GM19240 (cell line): ENCODE data around the gene AANAT.

Experiments used
- DNase-seq: peaks from one replicate; pipeline ENCODE4 v3.0.0; 2011; ENCODE audit warnings: low spot score; ENCODE audit not compliant: insufficient read length

The AANAT gene

DNA sequence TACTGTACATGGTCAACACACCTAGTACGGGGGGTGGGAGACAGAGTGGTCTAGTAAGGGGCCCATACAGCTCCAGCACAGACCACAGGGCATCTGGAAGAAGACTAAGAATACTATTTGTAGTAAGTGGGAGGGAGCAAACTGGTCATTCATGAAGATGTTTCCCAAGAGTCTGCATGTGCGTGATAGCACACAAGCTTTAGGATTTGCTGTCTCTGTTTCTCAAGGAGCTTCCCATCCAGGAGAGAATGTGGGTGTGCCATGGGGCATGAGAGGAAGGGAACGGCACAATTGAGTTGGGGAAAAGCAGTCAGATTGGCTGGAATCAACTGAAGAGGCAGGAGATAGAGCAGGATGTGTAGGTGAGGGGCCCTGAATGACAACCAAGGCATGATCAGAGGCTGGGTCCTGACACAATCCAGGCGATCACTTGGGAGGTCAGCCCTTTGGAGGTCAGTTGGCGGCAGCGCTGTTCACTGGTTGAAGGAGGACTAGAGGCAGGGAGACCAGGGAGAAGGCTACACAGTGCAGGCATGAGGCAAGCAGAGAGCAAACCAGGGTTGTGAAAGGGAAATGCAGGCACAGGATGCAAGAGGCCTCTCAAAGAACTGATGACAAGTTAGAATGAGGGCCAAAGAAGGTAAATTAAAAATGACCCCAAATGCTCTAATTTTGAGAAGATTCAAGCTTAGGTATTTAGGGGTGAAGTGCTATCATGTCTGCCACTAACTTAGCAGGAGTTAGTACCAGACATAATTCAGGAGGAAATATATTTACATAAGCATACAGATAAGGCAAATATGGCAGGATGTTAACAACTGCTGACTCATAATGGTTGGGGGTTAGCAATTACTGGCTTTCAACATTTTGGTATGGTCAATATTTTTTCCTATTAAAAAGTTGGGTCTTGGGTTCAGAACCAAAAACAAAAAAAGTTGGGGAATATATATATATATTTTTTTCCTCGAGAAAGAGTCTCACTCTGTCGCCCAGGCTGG, 24.8 kb upstream of the AANAT start:
- DNase-seq = no peak

DNA sequence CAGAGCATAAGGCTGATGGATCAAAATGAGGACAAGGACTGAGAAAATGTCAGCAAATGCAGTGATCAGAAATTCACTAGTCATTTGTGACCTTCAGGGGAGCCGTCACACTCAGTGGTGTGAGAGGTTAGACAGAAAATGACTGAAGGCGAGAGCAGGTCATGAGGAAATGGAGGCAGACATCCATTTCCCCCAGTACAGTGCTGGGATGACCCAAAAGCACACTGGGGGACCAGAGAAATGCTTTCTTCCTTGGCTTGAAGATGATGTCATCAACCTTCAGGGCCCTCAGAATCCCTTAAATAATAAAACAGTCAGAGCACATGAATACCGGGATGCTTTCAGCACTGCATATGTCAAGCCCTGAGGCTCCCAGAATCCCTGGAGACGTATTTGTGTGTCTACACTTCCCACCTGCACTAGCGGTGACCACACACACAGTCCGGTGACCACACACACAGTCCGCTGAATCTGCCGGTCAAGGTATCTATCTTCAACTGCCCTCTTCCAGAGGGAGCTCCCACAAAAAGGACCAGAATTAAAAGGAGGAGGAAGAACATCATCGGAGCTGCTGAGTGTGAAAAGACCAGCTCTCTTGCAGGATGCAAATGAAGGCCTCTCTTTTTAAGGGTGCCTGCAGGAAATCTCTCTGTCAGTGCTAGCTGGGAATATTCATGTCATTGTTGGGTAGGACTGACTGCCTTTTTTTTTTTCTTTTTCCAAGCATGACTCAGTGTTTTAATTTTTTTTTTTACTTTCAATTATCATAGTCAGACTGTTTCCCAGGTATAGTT, 22.7 kb upstream of the AANAT start:
- no peak for DNase-seq

DNA sequence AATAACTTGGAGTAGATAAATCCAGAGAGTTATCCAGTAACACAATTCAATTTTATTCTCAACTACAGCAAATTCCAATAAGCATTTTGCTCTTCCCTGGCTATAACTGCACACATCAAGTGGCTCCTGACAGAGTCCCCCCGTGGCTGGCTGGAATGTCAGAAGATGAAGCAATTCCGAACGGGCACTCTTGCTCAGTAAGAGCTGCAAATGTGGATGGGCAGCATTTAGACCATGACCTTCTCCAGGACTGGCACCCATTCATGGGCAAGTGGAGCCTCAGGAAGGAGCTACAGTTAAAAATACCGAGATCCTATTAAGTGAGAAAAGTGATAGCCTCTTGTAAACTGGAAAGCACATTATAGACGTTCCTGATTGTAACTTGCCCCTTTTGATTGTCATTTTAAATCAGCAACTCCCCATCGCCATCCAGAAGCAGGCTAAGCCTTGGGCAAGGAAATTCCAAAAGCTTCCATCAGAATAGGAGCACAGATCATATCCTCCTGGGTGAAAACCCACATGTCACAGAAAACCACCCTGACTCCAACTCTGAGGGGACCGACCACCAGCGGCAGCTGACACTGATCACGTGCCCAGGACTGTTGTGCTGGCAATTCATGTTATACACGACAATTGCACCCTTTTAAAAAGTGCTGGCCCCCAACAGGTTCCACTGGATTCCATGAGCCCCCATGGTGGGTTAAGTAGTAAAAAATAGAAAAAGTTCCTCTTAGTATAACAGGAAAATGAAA, 21.5 kb upstream of the AANAT start:
- DNase-seq = no peak

DNA sequence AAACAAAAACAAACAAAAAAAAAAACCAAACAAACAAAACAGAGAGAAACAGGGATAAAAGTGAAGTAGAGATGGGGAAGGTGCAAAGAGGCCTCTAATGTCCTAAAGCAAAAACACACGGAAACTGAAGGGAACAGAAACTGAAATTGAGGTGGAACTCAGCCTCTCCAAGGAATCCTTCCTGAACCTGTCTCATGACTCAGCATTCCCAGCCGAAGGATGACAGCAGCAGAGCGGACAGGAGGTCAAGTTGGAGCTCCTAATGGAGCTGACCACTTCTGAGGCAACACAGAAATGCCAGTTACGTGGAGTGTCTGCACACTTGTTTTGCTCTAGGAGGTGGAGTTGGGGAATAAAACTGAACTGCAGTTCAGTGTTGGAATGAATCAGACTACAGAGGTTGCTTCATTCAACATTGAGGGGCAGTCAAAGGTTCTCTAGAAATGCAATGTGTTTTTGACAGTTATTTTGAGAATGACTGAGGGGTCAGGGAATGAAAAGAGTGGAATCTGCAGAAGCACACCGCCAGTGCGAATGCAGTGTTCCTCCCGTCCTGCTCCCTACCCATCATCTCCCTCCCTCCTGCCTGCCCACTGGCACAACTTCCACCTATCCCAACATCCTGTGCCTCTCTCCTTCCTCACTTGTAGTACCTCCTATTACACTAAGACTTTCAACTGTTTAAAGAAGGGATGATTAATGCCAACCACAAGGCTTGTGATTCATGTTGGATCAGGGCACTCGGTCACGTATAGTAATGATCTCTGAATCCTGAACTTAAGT, 20.8 kb upstream of the AANAT start:
- no peak for DNase-seq

DNA sequence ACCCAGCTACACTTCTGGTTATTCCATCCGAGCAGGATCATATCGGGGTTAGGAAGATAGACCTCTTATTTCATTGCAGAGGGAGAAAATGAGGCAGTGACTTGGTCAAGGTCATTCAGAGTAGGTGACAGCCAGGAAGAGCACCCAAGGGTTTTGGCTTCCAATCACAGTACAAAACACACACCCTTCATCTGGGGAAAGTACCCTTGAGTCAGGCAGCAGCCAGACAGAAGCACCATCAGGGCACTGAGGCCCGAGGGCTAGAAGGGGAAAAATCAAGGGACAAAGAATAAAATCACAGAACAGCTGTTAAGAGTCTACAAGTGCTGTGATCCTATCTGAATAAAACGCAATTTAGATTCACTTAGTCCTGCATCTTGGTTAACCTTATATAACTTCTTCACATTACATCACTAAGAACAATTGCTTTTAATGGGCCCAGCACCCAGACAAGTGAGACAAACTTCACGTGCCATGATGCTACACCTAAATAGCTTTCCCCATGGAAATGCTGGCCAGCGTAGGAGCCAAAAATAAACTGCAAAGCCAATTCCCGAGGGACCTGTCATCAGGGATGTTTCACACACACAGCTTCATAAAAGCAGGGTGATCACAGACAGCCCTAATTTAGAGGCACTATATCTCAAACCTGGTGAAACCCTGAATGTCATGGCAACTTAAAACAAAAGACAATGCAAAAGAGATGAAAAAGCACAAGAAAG, 19.3 kb upstream of the AANAT start:
- no peak for DNase-seq

DNA sequence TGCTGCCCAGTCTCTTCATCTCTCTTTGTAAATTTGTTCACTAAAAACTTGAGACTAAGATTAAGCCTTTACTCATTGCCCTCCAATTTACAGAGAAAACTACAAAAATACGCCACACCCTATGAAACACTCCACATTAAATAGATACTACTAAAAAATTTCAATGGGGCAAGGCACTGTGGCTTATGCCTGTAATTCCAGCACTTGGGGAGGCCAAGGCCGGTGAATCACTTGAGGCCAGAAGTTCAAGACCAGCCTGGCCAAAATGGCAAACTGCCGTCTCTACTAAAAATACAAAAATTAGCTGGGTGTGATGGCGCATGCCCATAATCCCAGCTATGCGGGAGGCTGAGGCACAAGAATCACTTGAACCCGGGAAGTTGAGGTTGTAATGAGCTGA, 18.3 kb upstream of the AANAT start:
- no peak for DNase-seq

DNA sequence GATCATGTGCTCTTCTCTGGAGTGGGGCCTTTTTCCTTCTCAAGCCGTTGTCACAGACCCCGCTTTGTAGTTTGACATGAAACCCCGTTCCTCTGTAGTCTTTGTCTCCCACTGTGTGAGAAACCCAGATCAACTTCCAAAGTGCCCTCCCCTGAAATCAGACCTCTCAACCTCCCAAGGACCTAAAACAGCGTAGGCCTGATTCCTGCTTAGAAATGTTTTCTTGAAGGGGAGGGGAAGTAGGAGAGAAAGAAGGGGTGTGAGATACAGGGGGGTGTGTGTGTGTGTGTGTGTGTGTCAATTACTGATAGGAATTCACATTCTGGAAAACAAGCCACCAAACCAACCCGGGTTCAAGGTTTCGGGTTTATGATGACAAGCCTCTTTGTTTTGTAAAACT, 15.9 kb upstream of the AANAT start:
- DNase-seq = no peak

DNA sequence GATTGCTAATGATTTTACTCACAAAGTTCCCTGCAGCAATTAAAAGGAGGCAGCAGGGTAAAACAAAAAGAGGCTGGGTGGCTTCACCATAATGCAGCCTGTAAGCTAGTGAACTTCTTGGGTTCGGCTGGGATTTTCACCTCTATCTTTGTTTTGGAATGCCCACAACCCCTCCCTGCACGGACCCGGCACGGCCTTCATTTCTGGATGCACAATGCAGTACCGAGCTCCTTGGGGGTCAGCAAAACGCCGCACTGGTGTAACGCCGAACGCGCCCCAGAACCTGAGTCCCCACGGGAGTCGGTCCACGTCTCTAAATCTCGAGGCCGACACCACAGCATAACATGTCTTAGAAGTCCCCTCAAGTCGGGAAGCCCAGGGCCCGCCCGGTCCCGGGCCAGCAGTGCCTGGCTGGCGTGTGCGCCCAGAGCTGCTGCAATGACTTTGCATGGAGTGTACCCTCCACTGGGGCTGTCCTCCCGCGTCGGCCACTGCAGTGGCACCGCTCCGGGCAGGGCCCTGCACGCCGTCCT, 15.2 kb upstream of the AANAT start:
- DNase-seq = no peak

DNA sequence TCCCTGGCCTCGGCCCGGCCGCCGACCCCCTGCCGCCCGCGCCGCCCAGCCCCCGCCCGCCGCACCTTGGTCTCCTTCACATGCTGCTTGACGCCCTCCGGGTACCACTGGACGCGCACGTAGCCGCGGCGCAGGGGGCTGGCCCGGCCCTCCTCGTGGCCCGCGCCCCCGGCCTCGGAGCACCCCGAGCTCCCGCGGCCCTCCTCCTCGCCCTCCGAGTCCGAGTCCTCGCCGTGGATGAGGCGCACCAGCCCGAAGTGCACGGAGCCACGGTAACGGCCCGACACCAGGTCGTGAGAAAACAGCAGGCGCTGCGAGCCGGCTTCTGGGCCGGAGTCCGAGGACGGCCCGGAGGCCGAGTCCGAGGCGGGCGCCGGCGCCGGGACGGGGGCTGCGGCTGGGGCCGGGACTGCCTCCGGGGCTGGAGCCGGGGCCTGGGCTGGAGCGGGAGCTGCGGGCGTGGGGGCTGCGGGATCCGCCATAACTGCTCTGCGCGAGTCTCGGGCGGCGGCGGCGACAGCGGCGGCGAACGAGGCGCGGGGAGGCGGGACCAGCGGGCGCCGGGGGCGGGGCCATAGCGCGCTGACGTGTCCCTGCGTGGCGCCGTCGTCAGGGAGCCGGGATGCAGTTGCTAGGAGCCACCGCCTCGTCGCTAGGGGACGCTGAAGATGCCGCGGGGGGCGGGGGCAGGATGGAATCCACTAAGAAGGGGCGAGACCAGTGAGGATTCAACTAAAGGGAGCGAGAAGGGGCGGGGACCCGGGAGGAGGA, 14.6 kb upstream of the AANAT start, which contains the start of gene UBE2O:
UBE2O (minus strand) TSS at position 493 of the 771 bp plus-strand sequence; CDS start at position 482, 11 bp downstream.
- peak; percentile 95 for DNase-seq

DNA sequence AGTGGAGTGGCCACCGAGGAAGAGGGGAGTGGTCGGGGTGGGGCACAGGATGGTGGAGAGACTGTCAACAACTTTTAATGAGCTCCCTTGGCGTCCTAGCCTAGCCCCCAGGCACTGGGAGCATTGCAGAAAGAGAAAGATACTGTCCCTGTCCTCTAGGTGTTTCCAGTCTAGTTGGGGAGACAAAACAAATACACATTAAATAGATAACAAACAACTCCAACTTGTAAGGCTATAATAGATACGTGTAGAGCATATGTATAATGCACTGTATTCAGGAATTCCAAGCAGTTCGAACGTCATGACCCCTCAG, 14.0 kb upstream of the AANAT start:
- no peak for DNase-seq

DNA sequence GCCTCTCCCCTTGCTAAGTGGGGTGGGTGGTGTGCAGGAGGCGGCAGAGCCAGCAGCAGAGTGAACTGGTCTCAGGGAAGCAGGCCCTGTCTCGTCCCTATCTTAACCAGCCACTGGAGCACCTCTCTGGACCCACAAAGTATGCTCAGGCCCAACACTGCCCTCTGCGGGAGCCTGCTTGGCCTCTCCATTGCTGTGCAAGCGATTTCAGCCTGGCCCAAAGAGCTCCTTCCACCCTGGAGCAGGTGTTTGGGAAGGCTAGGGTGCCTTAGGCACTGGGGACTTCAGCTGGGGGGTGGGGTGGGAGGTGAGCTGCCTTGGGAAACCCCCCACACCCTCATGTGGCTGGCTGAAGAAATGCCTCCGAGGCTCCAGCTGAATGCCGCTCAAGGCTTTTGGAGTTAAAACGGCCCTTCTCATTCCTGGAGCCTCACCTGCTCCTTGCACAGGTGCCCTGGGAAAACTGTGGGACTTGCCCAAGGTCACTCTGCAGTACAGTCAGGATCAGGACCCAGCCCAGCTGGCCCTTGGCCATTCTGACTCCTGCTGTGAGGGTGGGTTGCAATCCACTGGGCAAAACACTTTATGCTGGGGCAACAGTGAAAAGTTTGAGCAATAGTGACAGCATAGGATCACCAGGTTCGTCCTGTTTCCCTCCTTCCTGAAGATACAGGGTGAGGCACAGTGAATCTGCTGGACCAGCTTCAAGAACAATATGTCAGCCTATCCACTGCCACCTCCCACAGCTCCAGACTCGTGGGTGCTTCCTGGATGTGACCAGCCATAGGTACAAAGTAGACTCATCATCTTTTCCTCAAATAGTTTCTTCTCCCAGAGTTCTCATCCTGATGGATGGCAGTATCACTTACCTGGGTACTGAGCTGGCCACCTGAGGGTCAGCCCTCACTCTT, 8.6 kb upstream of the AANAT start:
- DNase-seq = no peak

DNA sequence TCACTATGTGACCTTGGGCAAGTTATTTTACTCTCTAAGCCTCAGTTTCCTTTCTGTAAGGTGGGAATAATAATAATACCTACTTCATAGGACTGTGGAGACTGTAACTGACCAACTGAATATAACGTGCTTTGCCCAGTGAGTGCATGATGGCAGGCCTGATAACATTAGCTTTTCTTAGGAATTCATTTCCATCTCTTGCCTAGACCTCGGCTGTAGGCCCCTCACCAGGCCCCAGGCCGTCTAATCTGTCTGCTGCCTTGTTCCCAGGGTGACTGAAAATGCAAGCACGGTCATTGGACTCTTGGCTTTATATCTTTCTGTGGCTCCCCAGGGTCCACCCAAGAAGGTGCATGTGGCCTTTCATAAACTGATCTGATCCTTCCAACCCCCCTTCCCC, 7.7 kb upstream of the AANAT start:
- DNase-seq = no peak

DNA sequence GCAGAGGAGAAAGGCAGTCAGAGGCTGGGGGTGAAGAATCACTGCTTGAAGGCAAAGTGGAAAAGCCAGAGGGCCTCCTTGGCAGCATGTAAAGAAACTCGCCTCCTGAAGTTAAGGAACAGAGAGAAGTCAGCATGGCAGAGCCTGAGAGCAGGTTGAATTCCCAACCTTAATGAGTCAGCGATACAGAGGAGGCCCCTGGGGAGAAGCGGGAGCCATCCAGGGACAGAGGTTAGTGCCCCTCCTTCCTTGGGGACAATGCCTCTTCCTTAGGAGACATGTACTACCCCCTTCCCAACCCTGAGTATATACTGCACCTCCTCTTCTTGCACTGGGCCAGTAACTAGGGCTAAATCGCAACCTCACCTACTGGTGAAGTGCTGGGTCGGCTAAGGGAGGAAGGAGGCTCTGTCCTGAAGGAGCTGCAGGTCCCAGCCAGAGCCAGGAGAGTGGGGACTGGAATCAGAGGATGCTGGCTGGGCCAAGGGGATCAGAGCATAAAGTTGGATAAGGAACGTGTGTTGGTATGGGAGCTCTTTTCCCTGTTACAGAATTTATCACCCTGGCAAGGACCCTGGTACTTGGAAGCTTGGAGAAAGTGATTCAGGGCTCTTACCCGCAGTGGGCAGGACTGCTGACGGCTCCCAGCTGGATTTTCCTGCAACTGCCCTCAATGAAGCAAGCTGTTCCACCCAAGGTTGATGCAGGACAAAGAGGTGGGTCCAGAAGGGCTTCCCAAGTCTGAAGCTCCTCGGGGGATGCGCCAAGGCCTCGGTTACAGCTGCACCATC, 5.4 kb upstream of the AANAT start:
- no peak for DNase-seq

DNA sequence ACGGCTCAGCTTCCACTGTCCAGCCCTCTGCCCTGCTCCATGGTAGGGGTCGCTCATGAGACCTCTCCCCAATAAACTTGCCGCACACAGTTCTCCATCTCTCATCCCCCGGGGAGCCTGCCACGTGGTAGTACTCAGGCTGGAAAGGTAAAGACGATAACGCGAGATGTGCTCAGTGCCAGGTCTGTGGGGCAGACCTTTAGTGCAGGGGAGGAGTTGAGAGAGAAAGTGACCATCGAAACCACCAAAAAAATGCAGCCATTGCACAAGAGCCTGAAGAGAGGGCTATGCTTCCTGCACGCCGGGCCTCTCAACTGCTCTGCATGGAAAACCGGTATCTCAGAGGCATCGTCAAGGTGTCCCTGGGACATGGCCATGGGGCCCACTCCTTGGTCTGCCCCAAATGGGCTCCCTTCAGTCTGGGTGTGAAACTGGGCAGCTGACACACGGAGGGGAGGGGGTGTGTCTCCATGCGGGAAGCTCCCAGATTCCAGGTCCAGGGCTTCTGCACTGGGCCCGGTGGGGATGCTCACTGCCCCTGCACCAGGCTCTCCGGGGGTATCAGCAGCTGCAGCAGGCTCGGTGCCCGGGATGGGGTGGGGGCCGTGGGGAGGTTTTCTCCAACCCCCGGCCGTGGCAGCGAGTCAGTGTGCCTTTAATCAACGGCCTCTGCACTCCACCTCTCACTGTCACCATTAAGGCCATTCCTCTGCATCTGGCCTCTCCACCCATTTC, 4.7 kb upstream of the AANAT start:
- no peak for DNase-seq

DNA sequence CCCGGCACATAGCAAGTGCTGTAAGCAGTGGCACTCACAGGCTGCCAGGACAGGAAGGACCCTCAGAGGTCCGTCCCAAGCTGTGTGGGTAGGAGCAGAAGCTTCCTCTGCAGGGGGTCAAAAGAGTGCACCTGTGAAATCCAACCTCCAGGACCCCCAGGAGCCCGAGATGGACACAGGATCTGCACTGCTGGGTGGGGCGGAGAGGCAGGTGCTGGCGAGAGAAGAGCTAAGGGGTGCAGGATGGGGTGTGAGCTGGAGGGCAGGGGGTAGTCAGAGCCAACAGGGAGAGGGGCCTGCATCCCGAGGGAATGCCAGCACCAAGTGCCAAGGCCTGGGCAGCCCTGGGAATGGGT, 650 bp upstream of the AANAT start:
- no peak for DNase-seq

DNA sequence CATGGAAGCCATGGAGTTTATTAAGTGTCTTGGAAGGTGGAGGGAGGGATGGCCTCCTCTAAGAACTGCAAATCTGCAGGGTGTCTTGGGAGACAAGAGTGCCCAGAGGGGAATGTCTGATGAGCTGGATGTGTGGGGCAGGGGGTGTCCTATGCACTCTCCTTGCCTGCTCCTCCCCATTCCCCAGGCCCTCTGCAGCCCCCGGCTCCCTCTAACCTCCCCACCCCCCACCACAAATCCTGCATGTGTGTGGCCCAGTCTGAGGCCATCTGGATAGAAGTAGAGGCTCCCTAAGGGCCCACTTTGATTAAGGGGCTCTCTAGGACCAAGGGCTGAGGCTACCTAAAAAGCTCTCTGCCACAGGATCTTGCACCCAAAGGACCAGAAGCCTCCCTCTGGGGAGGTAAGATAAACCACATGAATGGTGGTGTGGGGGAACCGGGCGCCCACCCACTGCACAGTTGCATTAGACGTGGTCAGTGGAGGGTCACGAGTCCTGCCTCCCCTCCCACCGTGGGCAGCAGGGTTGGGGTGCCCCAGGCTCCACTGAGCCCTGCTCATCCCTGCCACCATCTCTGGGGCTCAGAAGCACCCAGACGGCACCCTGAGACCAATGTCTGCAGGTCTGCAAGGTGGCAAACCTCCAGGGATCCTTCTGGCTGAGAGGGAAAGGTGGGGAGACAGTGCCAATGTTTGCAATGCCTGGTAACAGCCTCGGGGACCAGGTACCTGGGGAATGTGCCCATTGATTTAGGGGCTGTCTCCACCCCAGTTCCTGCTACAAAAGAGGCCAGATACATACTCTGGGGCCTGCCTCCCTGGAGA, 618 bp downstream of the AANAT start:
- no peak for DNase-seq
